Stimulated activated CD8-positive, alpha-beta memory T cell treated with anti-CD3 and anti-CD28 coated beads, Interleukin-4, amount 100 ng/mL, for 24 hours (primary cell): ENCODE results near the gene PIAS2.
"Not testable (repeated sequence)": the region's sequence is repeated elsewhere in the genome, so short reads cannot be mapped to it uniquely, and the experiment has no call there.

Source experiments
- DNase-seq: peaks from one replicate; pipeline ENCODE4 v3.0.0-alpha.2; 2020; ENCODE audit warnings: low read depth

The PIAS2 gene

GRCh38 chr18:46917108-46917802, at the start of gene PIAS2, which contains the start of gene KATNAL2:
Gene PIAS2, minus strand, starts transcription at chr18:46917507. Its CDS starts 162 bp downstream, at chr18:46917345.
Gene KATNAL2, plus strand, starts transcription at chr18:46917602. Its CDS starts 29,271 bp downstream, at chr18:46946873.
- peak; percentile 60 for DNase-seq

- not testable (repeated sequence) for DNase-seq
Measured at GRCh38 chr18:46966266-46966665, 49.0 kb upstream of the PIAS2 start.

DNA sequence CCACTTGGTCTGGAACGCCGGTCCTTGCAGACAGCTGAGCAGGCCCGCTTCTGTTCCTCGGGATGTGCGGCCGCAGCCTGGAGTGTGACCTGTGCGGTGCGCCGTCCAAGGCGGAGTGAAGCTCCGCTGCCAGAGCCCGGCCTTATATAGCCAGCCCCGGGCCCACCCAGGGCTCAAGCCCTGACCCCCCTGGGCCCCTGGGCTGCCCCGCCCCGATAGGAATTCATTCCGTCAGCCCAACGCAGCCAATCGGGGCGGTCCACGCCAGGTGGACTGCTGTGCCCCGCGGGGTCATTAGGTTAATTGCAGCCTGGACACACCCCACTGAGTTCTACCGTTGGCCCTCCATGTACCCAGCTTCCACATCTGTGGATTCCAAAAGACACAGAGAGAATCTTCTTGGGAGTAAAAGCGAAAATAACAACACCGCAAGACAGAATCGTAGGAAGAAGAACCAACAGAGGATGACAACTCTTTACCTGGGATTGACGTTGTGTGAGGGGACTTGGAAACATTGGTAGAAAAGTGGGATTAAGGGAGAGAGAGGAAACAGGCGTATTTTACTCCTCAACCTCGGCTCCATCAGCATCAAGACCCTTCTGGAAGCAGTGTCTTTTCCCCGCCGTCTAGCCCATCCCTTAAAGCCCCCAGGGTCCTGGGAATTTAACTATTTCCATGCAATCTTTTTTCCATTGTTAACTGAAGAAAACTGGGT, 47.4 kb upstream of the PIAS2 start:
- DNase-seq: not testable (repeated sequence)

DNA sequence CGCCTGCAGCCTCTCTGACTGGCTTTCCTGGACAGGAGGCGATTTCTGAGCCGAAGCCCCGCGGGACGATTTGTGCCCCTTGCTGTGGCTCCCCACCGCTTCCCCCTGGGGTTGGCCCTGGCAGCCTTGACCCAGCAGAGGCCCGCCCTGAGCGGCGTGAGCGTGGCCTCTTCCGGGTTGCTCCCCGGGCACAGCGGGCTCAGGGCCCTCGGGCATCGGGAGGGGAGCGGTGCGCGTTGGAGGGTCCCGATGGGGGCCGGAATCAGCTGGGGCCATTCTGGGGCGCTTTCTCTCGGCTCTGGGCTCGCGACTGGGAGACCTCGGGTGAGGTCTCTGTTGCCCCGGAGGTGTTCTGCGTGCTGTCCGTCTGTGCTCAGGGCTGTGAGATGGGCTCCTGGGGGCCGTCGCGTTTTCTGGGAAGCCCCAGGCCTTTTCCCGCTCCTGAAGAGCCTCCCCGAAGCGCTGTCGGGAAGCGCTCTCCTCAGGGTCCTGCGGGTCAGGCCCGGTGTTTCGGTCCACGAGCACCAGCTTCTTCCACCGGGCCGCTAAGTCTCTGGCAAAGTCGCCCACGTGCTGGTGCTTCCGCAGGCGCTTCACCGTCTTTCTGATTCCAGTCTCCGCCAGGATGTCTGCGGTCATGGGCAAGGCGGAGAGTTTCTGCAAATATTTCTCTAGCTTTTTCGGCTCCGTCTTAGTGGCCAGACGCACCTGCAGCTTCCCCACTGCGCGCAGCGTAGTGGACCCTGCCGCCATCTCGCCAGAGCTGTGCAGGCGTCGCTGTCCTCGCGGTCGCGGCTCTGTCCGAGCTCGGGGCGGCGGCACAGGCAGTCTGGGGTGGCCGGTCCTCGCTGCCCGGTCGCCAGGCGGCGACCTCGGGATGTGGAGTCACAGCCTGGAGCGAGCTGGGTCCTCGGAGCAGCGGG, 46.6 kb upstream of the PIAS2 start:
- not testable (repeated sequence) for DNase-seq

- DNase-seq: no peak
Measured at GRCh38 chr18:46958209-46958608, 40.9 kb upstream of the PIAS2 start.

DNA sequence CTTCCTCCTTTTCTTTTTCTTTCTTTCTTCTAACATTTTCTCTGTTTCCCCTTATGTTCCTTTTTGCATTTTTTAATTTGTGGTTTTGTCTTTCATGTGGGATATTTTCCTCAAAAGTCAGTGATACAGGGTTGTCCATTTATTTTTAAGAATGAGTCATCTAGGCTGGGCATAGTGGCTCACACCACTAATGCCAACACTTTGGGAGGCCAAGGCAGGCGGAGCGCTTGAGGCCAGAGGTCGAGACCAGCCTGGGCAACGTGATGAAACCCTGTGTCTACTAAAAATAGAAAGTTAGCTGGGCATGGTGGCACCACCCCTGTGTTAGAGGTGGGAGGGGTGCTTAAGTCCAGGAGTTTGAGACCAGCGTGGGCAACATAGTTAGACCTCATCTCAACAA, 35.9 kb upstream of the PIAS2 start:
- no peak for DNase-seq

GRCh38 chr18:46950064-46950656, 32.9 kb upstream of the PIAS2 start:
- no peak for DNase-seq

DNA sequence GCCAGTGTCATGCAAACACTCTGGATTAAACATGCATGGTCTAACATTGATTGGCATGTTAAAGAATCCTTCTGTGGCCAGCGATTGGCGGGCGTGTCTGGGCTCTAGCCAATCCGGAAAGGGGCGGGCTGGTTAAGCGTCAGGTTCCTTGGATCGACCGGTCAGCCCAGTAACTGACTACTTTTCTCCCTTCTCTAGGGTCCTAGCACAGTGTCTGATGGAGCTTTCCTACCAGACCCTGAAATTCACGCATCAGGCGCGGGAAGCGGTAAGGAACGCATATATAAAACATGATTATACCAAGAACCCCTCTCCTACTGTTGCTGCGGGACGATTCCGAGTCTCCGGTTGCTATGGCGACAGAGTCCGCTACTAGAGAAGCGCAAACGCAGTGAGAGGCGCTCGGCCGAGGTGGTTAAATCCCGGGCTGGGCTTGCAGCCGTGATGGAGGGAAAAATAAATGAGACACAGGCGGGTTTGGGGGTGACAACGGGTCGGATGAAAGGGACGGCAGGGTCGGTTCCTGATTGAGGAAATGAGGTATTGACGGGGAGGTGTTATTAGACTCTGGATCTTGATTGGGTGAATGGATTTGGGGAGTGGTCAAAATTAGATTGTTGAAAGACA, 29.5 kb upstream of the PIAS2 start:
- peak; percentile 35 for DNase-seq

DNA sequence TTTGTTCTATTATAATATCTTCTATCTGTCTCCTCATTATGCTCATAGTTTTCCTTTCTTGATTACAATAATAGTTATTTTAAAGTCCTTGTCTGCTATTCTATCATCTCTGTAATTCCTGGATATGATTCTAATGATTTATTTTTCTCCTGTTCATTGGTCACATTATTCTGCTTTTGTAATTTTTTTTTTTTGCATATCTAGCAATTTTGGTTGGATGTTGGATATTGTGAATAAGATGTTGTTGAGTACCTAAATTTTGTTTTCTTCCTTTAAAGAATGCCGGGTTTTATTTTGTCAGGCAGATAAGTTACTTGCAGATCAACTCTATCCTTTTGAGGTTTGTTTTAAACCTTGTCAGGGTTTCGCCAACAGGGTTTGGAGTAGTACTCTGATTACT, 25.3 kb upstream of the PIAS2 start:
- DNase-seq: no peak

GRCh38 chr18:46939998-46940571, 22.8 kb upstream of the PIAS2 start:
- no peak for DNase-seq

GRCh38 chr18:46939337-46939963, 22.1 kb upstream of the PIAS2 start:
- DNase-seq: no peak

DNA sequence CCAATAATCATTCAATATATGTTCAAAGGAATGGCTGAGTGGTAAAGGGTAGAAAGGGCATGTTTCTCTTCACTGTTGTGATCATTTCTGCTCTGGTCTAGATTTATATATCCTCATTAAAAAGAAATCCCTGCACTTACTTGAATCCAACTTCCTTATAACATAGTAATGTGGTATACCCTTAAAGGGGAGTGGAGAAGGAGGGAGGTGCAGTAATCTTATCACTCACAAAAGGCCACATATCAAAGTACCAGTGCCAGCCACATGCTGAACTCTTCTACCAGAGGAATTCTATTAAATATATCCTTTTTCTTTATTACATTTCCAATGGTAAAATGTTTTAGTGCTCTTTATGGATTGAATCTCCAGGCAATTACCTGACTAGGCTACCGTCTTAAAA, 3.3 kb upstream of the PIAS2 start:
- no peak for DNase-seq

GRCh38 chr18:46920067-46920466, 2.8 kb upstream of the PIAS2 start:
- DNase-seq: no peak

- no peak for DNase-seq
Measured at GRCh38 chr18:46917803-46918600, 695 bp upstream of the PIAS2 start.

GRCh38 chr18:46916551-46917107, 678 bp downstream of the PIAS2 start:
- no peak for DNase-seq

GRCh38 chr18:46915800-46916550, 1.3 kb downstream of the PIAS2 start:
- no peak for DNase-seq

GRCh38 chr18:46910856-46911255, 6.5 kb downstream of the PIAS2 start:
- no peak for DNase-seq

- DNase-seq: no peak
Measured at GRCh38 chr18:46909497-46909896, 7.8 kb downstream of the PIAS2 start.

DNA sequence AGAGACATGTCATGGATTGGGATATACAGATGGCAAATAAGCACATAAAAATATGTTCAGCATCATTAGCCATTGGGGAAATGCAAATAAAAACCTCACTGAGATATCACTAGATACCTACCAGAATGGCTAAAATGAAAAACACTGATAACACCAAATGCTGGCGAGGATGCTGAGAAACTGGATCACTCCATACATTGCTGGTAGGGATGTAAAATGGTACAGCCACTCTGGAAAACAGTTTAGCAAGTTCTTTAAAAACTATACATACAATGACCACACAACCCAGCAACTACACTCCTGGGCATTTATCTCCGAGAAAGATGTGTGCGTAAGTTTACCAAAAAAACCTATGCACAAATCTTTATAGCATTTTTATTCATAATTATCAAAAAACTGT, 13.9 kb downstream of the PIAS2 start:
- DNase-seq: no peak
